H9 (cell line): ENCODE measurements around the gene GATA2. TPM values are rescaled to one million over a fixed set of nuclear protein-coding genes. Genes with fewer than 3 reads are reported as not detected.

Source experiments
- DNase-seq: peaks from one replicate; pipeline ENCODE4 v3.0.0-alpha.2; 2017
- H2AFZ ChIP-seq: one replicate; pipeline ENCODE4 v1.6.1; 2013; ENCODE audit warnings: mild to moderate bottlenecking, low read length, control low read depth, moderate library complexity
- H2AK5ac ChIP-seq: 2 replicates; pipeline ENCODE4 v1.6.1; 2013; ENCODE audit warnings: low read length, control low read depth, mixed read lengths; ENCODE audit not compliant: insufficient read length
- H2BK120ac ChIP-seq: one replicate; pipeline ENCODE4 v1.6.1; 2013; ENCODE audit warnings: low read depth, mild to moderate bottlenecking, low read length, control low read depth, inconsistent platforms; ENCODE audit not compliant: poor library complexity, severe bottlenecking
- H2BK12ac ChIP-seq: 2 replicates; pipeline ENCODE4 v1.6.1; 2013; ENCODE audit warnings: low read length, control low read depth, mixed read lengths, low read depth; ENCODE audit not compliant: insufficient read length
- H2BK15ac ChIP-seq: 2 replicates; pipeline ENCODE4 v1.6.1; 2013; ENCODE audit warnings: low read depth, low read length, control low read depth
- H2BK20ac ChIP-seq: one replicate; pipeline ENCODE4 v1.6.1; 2013; ENCODE audit warnings: low read depth, mild to moderate bottlenecking, low read length, control low read depth, inconsistent platforms; ENCODE audit not compliant: poor library complexity, severe bottlenecking
- H2BK5ac ChIP-seq: 2 replicates; pipeline ENCODE4 v1.6.1; 2013; ENCODE audit warnings: low read length, control low read depth, mixed read lengths; ENCODE audit not compliant: insufficient read length
- H3K14ac ChIP-seq: 2 replicates; pipeline ENCODE4 v1.6.1; 2013; ENCODE audit warnings: low read length, control low read depth; ENCODE audit not compliant: insufficient read depth
- H3K18ac ChIP-seq: 2 replicates; pipeline ENCODE4 v1.6.1; 2013; ENCODE audit warnings: low read depth, mild to moderate bottlenecking, mixed read lengths, low read length, control low read depth; ENCODE audit not compliant: insufficient read length
- H3K23ac ChIP-seq: 2 replicates; pipeline ENCODE4 v1.6.1; 2013; ENCODE audit warnings: low read length, control low read depth, mixed read lengths, low read depth; ENCODE audit not compliant: insufficient read length
- H3K23me2 ChIP-seq: 2 replicates; pipeline ENCODE4 v1.6.1; 2013; ENCODE audit warnings: low read depth, mild to moderate bottlenecking, mixed read lengths, low read length, control low read depth; ENCODE audit not compliant: insufficient read length, poor library complexity, severe bottlenecking
- H3K27ac ChIP-seq: 2 replicates; pipeline ENCODE4 v1.5.1; 2013; ENCODE audit warnings: low read length, control low read depth, mixed read lengths, low read depth; ENCODE audit not compliant: insufficient read length
- H3K27me3 ChIP-seq: 2 replicates; pipeline ENCODE4 v1.6.1; 2013; ENCODE audit warnings: low read length, control low read depth, inconsistent platforms; ENCODE audit not compliant: insufficient read depth
- H3K4ac ChIP-seq: 2 replicates; pipeline ENCODE4 v1.6.1; 2013; ENCODE audit warnings: low read depth, mild to moderate bottlenecking, control low read depth, inconsistent platforms, low read length, moderate library complexity
- H3K4me1 ChIP-seq: 2 replicates; pipeline ENCODE4 v1.6.1; 2013; ENCODE audit warnings: low read length, control low read depth, inconsistent platforms; ENCODE audit not compliant: insufficient read depth
- H3K4me2 ChIP-seq: 2 replicates; pipeline ENCODE4 v1.6.1; 2013; ENCODE audit warnings: low read length, control low read depth, mixed read lengths; ENCODE audit not compliant: insufficient read length, insufficient read depth
- H3K56ac ChIP-seq: 2 replicates; pipeline ENCODE4 v1.6.1; 2013; ENCODE audit warnings: low read depth, mild to moderate bottlenecking, mixed read lengths, low read length, control low read depth; ENCODE audit not compliant: insufficient read length
- H3K79me1 ChIP-seq: 2 replicates; pipeline ENCODE4 v1.6.1; 2013; ENCODE audit warnings: low read depth, mild to moderate bottlenecking, moderate library complexity, low read length, control low read depth, inconsistent platforms; ENCODE audit not compliant: insufficient read depth, poor library complexity, severe bottlenecking
- H3K79me2 ChIP-seq: 2 replicates; pipeline ENCODE4 v1.6.1; 2013; ENCODE audit warnings: low read length, control low read depth, inconsistent platforms; ENCODE audit not compliant: insufficient read depth
- H3K9ac ChIP-seq: 2 replicates; pipeline ENCODE4 v1.6.1; 2013; ENCODE audit warnings: low read length, control low read depth, mixed read lengths; ENCODE audit not compliant: insufficient read length; ENCODE audit errors: extremely low read depth
- H3K9me3 ChIP-seq: one replicate; pipeline ENCODE4 v1.6.1; 2013; ENCODE audit warnings: low read depth, low read length, inconsistent platforms; ENCODE audit not compliant: control insufficient read depth
- H3T11ph ChIP-seq: one replicate; pipeline ENCODE4 v1.6.1; 2013; ENCODE audit warnings: mild to moderate bottlenecking, low read length, control low read depth, inconsistent platforms
- H4K20me1 ChIP-seq: one replicate; pipeline ENCODE4 v1.6.1; 2013; ENCODE audit not compliant: control insufficient read depth, insufficient read length, insufficient read depth
- H4K5ac ChIP-seq: 2 replicates; pipeline ENCODE4 v1.6.1; 2013; ENCODE audit warnings: low read depth, mild to moderate bottlenecking, mixed read lengths, low read length, control low read depth; ENCODE audit not compliant: insufficient read length
- H4K8ac ChIP-seq: replicated peaks from 2 replicates; pipeline ENCODE4 v1.6.1; 2013; ENCODE audit warnings: low read length, control low read depth, mixed read lengths, low read depth; ENCODE audit not compliant: insufficient read length
- H4K91ac ChIP-seq: 2 replicates; pipeline ENCODE4 v1.6.1; 2013; ENCODE audit warnings: low read depth, mild to moderate bottlenecking, moderate library complexity, mixed read lengths, low read length, control low read depth; ENCODE audit not compliant: insufficient read length
- H3K27ac Mint-ChIP-seq, 3 experiments: 2 replicates in 2 of 3; 3 replicates in 1 of 3; pipeline ENCODE4 v1.8.0; 2020 to 2021; ENCODE audit warnings: mixed read lengths in 3 of 3, mild to moderate bottlenecking in 1 of 3, moderate library complexity in 1 of 3
- H3K27me3 Mint-ChIP-seq: 2 replicates; pipeline ENCODE4 v1.8.0; 2021; ENCODE audit warnings: low read depth, mild to moderate bottlenecking, moderate library complexity, mixed read lengths
- H3K36me3 Mint-ChIP-seq, 3 experiments: 2 replicates in 2 of 3; 3 replicates in 1 of 3; pipeline ENCODE4 v1.8.0; 2020 to 2021; ENCODE audit warnings: low read depth in 3 of 3, mixed read lengths in 3 of 3; ENCODE audit not compliant: insufficient read depth in 1 of 3
- H3K4me1 Mint-ChIP-seq, 2 experiments: 2 replicates each; pipeline ENCODE4 v1.8.0; 2020; ENCODE audit warnings: mixed read lengths in 2 of 2
- H3K4me3 Mint-ChIP-seq, 2 experiments: 2 replicates in 1 of 2; 3 replicates in 1 of 2; pipeline ENCODE4 v1.8.0; 2020 to 2021; ENCODE audit warnings: mild to moderate bottlenecking in 2 of 2, mixed read lengths in 2 of 2, moderate library complexity in 1 of 2
- H3K9me3 Mint-ChIP-seq, 2 experiments: 2 replicates in 1 of 2; 3 replicates in 1 of 2; pipeline ENCODE4 v1.8.0; 2020; ENCODE audit warnings: mild to moderate bottlenecking in 2 of 2, mixed read lengths in 2 of 2, moderate library complexity in 1 of 2
- CTCF ChIP-seq: fragments of 200-600 bp; sonication (generic); conservative IDR thresholded peaks from 3 replicates; pipeline ENCODE4 v1.8.0; 2021; ENCODE audit warnings: antibody characterized with exemption, mild to moderate bottlenecking
- WGBS: extraction: QIAGEN DNeasy Blood & Tissue Kit; methylation state at CpG from one replicate; pipeline ENCODE4 v1.1.7; 2013; ENCODE audit warnings: missing lambda C conversion rate, low lambda C conversion rate, mixed read lengths; ENCODE audit not compliant: insufficient read length; ENCODE audit errors: extremely low coverage; 5-methylcytosine and 5-hydroxymethylcytosine counted together
- total RNA-seq: library from RNA; stranded (reverse); gene quantifications from 2 replicates; pipeline ENCODE4 v1.2.1, GENCODE V29; 2021

GATA2 gene
- total RNA-seq, 1 experiment from 2014 or later, result 1.9 TPM

- H2AK5ac ChIP-seq, result no peak overlapping the region
- no peak overlapping the region; the same call in 1 of the 2 replicates for H3K14ac ChIP-seq
- no peaks in the 10 kb centered on the region; a peak in 1 of 7 replicates for H3K36me3 Mint-ChIP-seq
- no peak overlapping the region for H4K5ac ChIP-seq
- no peak overlapping the region for H3T11ph ChIP-seq
- no peaks in the 10 kb centered on the region for H3K9me3 ChIP-seq
- H3K4ac ChIP-seq, result no peak overlapping the region
- H4K20me1 ChIP-seq, result no peaks in the 10 kb centered on the region
- H3K23me2 ChIP-seq, result no peaks in the 10 kb centered on the region
- no peak for TF ChIP-seq CTCF
- no peaks in the 10 kb centered on the region for H3K79me2 ChIP-seq
- H2BK12ac ChIP-seq, result no peak overlapping the region
- no peak overlapping the region for H2BK15ac ChIP-seq
- H3K27ac ChIP-seq, result no peak overlapping the region
- H3K23ac ChIP-seq, result no peak overlapping the region
- H3K27me3 Mint-ChIP-seq, result peaks cover 75% of the 10 kb centered on the region
- H3K4me1 Mint-ChIP-seq, result peaks cover 6 to 13% of the 10 kb centered on the region in 2 experiments; a peak in 3 of 4 replicates
- H2BK120ac ChIP-seq, result no peak overlapping the region
- H3K9ac ChIP-seq, result no peak overlapping the region
- H3K56ac ChIP-seq, result no peak overlapping the region
- no peak overlapping the region for H4K91ac ChIP-seq
- no peak overlapping the region; a peak in 1 of 5 replicates for H3K4me3 Mint-ChIP-seq
- no peak overlapping the region for H4K8ac ChIP-seq
- H3K4me2 ChIP-seq, result no peak overlapping the region
- H3K27me3 ChIP-seq, result no peaks in the 10 kb centered on the region
- peaks cover 0 to 2% of the 10 kb centered on the region in 2 experiments; a peak in 3 of 5 replicates for H3K9me3 Mint-ChIP-seq
- H3K79me1 ChIP-seq, result no peaks in the 10 kb centered on the region
- WGBS, result no CpG with 5 or more reads among the region's 20 CpGs
- H2BK5ac ChIP-seq, result no peak overlapping the region
- no peaks in the 10 kb centered on the region for H3K4me1 ChIP-seq
- DNase-seq, result no peak
- no peak overlapping the region for H2AFZ ChIP-seq
- no peak overlapping the region for H3K18ac ChIP-seq
- H3K27ac Mint-ChIP-seq, result no peak overlapping the region
- H2BK20ac ChIP-seq, result no peak overlapping the region
Observed at GRCh38 chr3:128462931-128463330, 30.1 kb downstream of the GATA2 start.
